Testis (tissue), 3 donors: ENCODE measurements around the gene CETP. TPM values are rescaled to one million over a fixed set of nuclear protein-coding genes. Genes with fewer than 3 reads are reported as not detected.

Source experiments
- DNase-seq: peaks from one replicate; pipeline ENCODE4 v3.0.0-alpha.2; 2019
- H3K27ac ChIP-seq, 2 donors: fragments of 200-600 bp; sonication (generic); one replicate each; pipeline ENCODE4 v1.5.1; 2019
- H3K27me3 ChIP-seq: fragments of 200-600 bp; sonication (generic); one replicate; pipeline ENCODE4 v1.5.1; 2019
- H3K36me3 ChIP-seq: fragments of 200-600 bp; sonication (generic); one replicate; pipeline ENCODE4 v1.5.1; 2017; ENCODE audit warnings: low read depth; ENCODE audit errors: missing control alignments
- H3K4me1 ChIP-seq: fragments of 200-600 bp; sonication (generic); one replicate; pipeline ENCODE4 v1.5.1; 2019
- H3K4me3 ChIP-seq, 2 donors: fragments of 200-600 bp; sonication (generic); one replicate each; pipeline ENCODE4 v1.5.1; 2017 to 2019
- H3K9me3 ChIP-seq: fragments of 200-600 bp; sonication (generic); one replicate; pipeline ENCODE4 v1.5.1; 2017
- CTCF ChIP-seq, 3 experiments: fragments of 450-650 bp in 2 of 3; fragments of 200-600 bp in 1 of 3; sonication (generic) in 1 of 3; IDR thresholded peaks; one replicate each; pipeline ENCODE4 v1.5.1; 2016 to 2019; ENCODE audit warnings: antibody characterized with exemption in 3 of 3, mild to moderate bottlenecking in 2 of 3, moderate library complexity in 1 of 3
- POLR2A ChIP-seq: fragments of 450-650 bp; IDR thresholded peaks from one replicate; pipeline ENCODE4 v1.6.1; 2017; ENCODE audit warnings: antibody characterized with exemption, mild to moderate bottlenecking, moderate library complexity
- WGBS, 2 donors: methylation state at CpG; one replicate each; pipeline ENCODE4 v1.1.5; 2018; 5-methylcytosine and 5-hydroxymethylcytosine counted together
- intact Hi-C: fragments of 100-400 bp; cut with DNase I; formaldehyde crosslinking; loops from one replicate; pipeline ENCODE4 v1.15.1; 2023; ENCODE audit warnings: low total_unique reads
- polyA plus RNA-seq: library from polyadenylated mRNA; stranded (reverse); fragments of 350-450 nt; fragmentation: Illumina TruSeq; extraction: RNeasy Lipid Tissue Mini Kit (QIAGEN cat#74804); gene quantifications from one replicate; pipeline ENCODE4 v1.2.3, GENCODE V29; 2014; ENCODE audit warnings: low read depth, low replicate concordance; ENCODE audit not compliant: insufficient read depth
- total RNA-seq, 2 donors: library from RNA; depleted of rRNA; stranded (reverse); fragments of >200 nt; gene quantifications; one replicate each; pipeline ENCODE4 v1.2.3, GENCODE V29; 2016

CETP gene
- total and polyA plus RNA-seq, 3 donors from 2014 or later, result 0.24 to 0.69 (median 0.50) TPM

- Histone ChIP-seq H3K9me3 (no peaks in the 10 kb centered on the region), H3K4me3 (no peak overlapping the region), H3K4me1 (peaks cover 5% of the 10 kb centered on the region), H3K27ac (no peak overlapping the region), H3K27me3 (no peaks in the 10 kb centered on the region), H3K36me3 (no peaks in the 10 kb centered on the region)
- WGBS, 2 donors, result 69 to 82% methylated on average over 5 of the region's 5 CpGs
- no peak for TF ChIP-seq CTCF (IDR thresholded peaks at IDR 0.05)
- TF ChIP-seq POLR2A, result no peak
- no peak for DNase-seq
- intact Hi-C loops, result no loop called here
Observed at GRCh38 chr16:56916571-56917403, 45.0 kb upstream of the CETP start.

GRCh38 chr16:56918467-56919012 is 43.2 kb upstream of the CETP start:
- 70 to 76% methylated on average over 12 of the region's 12 CpGs for WGBS, 2 donors
- no peak for DNase-seq
- TF ChIP-seq POLR2A (no peak), CTCF (IDR thresholded peaks at IDR 0.05) (no peak)
- no peak overlapping the region for H3K4me3 ChIP-seq
- no peaks in the 10 kb centered on the region for H3K9me3 ChIP-seq
- no peaks in the 10 kb centered on the region for H3K36me3 ChIP-seq
- H3K27me3 ChIP-seq, result no peaks in the 10 kb centered on the region
- intact Hi-C loops, result no loop called here
- H3K27ac ChIP-seq, result no peak overlapping the region
- H3K4me1 ChIP-seq, result no peaks in the 10 kb centered on the region

DNA sequence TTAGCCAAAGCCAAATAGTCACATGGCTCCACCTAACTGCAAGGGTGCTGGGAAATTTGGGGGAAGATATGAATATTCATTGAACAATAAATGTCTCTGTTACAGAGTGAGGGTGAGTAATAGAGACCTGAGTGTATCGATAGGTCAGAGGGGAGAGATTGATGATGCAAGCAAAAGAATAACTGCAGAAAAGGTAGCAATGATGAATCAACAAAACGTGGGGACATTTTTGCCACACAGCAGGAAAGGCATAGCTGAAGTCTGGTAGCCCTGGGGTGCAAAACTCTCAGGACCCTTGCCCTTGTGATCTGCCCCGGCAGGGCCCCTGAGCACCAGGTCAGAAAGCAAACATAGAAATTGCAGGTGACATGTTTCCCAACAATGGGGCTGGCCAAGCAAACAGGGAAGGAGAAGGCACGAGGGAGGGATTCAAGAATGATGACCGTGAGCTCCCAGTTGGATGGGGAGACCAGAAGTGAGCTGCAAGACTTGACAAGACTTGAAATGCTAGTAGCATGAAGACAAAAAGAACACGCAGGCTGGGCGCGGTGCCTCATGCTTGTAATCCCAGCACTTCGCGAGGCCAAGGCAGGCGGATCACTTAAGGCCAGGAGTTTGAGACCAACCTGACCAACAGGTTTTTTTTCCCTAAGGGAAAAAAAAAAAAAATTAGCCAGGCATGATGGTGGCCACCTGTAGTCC is 42.5 kb upstream of the CETP start:
- H3K4me1 ChIP-seq, result no peaks in the 10 kb centered on the region
- H3K36me3 ChIP-seq, result no peaks in the 10 kb centered on the region
- H3K27me3 ChIP-seq, result no peaks in the 10 kb centered on the region
- no peak overlapping the region for H3K27ac ChIP-seq
- TF ChIP-seq POLR2A (no peak), CTCF (IDR thresholded peaks at IDR 0.05) (no peak)
- H3K9me3 ChIP-seq, result no peaks in the 10 kb centered on the region
- 88 to 94% methylated on average over 11 of the region's 11 CpGs for WGBS, 2 donors
- intact Hi-C loops, result no loop called here
- no peak overlapping the region for H3K4me3 ChIP-seq
- DNase-seq, result no peak

- Histone ChIP-seq H3K27ac (no peak overlapping the region), H3K9me3 (no peaks in the 10 kb centered on the region), H3K36me3 (no peaks in the 10 kb centered on the region), H3K4me1 (no peaks in the 10 kb centered on the region), H3K4me3 (no peak overlapping the region), H3K27me3 (no peaks in the 10 kb centered on the region)
- DNase-seq, result no peak
- 83 to 86% methylated on average over 4 of the region's 4 CpGs for WGBS, 2 donors
- TF ChIP-seq POLR2A, result no peak
- no peak for TF ChIP-seq CTCF (IDR thresholded peaks at IDR 0.05)
- intact Hi-C loops, result no loop called here
Observed at GRCh38 chr16:56921571-56921970, 40.2 kb upstream of the CETP start.
